ENCODE data around the gene CENPV. TPM values are rescaled to one million over a fixed set of nuclear protein-coding genes. Genes with fewer than 3 reads are reported as not detected.

CENPV gene
- total and polyA plus RNA-seq, 2 of the 13 experiments (the other 11 are each of a cell fraction or from before 2014, with no cell fraction given) = 193 to 292 TPM

DNA sequence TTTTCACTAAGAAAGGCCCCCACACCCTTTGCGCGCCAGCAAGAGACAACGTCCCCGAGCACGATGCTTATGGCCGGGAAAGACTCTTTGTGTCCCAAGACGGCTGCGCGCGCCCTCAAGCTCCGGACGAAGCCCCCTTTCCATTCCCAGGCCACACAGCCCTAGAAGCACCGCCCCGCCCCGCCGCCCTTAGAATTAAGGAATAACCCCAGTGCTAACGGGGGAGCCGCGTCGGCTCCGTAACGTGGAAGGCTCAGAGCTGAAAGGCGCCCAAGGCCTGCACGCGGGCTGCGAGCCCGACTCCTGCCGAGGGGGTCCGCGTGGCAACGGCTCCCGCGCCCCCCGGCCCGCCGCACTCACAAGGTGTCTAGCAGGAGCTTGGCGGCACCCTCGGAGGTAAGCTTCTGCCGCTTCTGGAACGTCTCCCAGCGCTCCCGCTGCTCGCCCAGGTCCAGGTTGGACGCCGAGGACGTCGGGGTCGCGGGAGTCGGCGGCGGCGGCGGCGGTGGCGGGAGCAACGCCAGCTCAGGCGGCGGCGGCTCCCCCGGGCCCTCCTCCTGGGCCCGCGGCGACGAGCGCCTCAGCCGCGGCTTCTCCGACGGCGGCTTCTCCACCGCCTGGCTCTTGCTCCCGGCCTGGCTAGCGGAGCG, 477 bp downstream of the CENPV start (continued):
- TF ChIP-seq, protein P1, sequence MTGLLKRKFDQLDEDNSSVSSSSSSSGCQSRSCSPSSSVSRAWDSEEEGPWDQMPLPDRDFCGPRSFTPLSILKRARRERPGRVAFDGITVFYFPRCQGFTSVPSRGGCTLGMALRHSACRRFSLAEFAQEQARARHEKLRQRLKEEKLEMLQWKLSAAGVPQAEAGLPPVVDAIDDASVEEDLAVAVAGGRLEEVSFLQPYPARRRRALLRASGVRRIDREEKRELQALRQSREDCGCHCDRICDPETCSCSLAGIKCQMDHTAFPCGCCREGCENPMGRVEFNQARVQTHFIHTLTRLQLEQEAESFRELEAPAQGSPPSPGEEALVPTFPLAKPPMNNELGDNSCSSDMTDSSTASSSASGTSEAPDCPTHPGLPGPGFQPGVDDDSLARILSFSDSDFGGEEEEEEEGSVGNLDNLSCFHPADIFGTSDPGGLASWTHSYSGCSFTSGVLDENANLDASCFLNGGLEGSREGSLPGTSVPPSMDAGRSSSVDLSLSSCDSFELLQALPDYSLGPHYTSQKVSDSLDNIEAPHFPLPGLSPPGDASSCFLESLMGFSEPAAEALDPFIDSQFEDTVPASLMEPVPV (CRISPR knock-in tag; IDR thresholded peaks at IDR 0.05) = peak; percentile 36; the same call in 1 of the 2 replicates
- TF ChIP-seq, protein P2, sequence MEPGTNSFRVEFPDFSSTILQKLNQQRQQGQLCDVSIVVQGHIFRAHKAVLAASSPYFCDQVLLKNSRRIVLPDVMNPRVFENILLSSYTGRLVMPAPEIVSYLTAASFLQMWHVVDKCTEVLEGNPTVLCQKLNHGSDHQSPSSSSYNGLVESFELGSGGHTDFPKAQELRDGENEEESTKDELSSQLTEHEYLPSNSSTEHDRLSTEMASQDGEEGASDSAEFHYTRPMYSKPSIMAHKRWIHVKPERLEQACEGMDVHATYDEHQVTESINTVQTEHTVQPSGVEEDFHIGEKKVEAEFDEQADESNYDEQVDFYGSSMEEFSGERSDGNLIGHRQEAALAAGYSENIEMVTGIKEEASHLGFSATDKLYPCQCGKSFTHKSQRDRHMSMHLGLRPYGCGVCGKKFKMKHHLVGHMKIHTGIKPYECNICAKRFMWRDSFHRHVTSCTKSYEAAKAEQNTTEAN (CRISPR knock-in tag; conservative IDR thresholded peaks at IDR 0.05) = no peak
- no peak for TF ChIP-seq MXI1 (IDR thresholded peaks at IDR 0.05; ENCODE audit: borderline replicate concordance, low read depth, low read length)
- TF ChIP-seq, protein P3, sequence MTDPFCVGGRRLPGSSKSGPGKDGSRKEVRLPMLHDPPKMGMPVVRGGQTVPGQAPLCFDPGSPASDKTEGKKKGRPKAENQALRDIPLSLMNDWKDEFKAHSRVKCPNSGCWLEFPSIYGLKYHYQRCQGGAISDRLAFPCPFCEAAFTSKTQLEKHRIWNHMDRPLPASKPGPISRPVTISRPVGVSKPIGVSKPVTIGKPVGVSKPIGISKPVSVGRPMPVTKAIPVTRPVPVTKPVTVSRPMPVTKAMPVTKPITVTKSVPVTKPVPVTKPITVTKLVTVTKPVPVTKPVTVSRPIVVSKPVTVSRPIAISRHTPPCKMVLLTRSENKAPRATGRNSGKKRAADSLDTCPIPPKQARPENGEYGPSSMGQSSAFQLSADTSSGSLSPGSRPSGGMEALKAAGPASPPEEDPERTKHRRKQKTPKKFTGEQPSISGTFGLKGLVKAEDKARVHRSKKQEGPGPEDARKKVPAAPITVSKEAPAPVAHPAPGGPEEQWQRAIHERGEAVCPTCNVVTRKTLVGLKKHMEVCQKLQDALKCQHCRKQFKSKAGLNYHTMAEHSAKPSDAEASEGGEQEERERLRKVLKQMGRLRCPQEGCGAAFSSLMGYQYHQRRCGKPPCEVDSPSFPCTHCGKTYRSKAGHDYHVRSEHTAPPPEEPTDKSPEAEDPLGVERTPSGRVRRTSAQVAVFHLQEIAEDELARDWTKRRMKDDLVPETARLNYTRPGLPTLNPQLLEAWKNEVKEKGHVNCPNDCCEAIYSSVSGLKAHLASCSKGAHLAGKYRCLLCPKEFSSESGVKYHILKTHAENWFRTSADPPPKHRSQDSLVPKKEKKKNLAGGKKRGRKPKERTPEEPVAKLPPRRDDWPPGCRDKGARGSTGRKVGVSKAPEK (CRISPR knock-in tag; IDR thresholded peaks at IDR 0.05; ENCODE audit: borderline replicate concordance) = no peak; the same call in 1 of the 2 replicates
- TF ChIP-seq, protein P4, sequence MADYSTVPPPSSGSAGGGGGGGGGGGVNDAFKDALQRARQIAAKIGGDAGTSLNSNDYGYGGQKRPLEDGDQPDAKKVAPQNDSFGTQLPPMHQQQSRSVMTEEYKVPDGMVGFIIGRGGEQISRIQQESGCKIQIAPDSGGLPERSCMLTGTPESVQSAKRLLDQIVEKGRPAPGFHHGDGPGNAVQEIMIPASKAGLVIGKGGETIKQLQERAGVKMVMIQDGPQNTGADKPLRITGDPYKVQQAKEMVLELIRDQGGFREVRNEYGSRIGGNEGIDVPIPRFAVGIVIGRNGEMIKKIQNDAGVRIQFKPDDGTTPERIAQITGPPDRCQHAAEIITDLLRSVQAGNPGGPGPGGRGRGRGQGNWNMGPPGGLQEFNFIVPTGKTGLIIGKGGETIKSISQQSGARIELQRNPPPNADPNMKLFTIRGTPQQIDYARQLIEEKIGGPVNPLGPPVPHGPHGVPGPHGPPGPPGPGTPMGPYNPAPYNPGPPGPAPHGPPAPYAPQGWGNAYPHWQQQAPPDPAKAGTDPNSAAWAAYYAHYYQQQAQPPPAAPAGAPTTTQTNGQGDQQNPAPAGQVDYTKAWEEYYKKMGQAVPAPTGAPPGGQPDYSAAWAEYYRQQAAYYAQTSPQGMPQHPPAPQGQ (CRISPR knock-in tag; IDR thresholded peaks at IDR 0.05; ENCODE audit: borderline replicate concordance) = no peak
- no peak for TF ChIP-seq HDAC1 (CRISPR knock-in tag; IDR thresholded peaks at IDR 0.05)
- TF ChIP-seq ZNF451 (CRISPR knock-in tag; IDR thresholded peaks at IDR 0.05) = no peak
- TF ChIP-seq GABPB1 (CRISPR knock-in tag; IDR thresholded peaks at IDR 0.05) = peak; percentile 15; the same call in 1 of the 2 replicates
- TF ChIP-seq, protein P5, sequence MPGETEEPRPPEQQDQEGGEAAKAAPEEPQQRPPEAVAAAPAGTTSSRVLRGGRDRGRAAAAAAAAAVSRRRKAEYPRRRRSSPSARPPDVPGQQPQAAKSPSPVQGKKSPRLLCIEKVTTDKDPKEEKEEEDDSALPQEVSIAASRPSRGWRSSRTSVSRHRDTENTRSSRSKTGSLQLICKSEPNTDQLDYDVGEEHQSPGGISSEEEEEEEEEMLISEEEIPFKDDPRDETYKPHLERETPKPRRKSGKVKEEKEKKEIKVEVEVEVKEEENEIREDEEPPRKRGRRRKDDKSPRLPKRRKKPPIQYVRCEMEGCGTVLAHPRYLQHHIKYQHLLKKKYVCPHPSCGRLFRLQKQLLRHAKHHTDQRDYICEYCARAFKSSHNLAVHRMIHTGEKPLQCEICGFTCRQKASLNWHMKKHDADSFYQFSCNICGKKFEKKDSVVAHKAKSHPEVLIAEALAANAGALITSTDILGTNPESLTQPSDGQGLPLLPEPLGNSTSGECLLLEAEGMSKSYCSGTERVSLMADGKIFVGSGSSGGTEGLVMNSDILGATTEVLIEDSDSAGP (CRISPR knock-in tag; IDR thresholded peaks at IDR 0.05; ENCODE audit: borderline replicate concordance) = no peak
- peak; percentile 56; the same call in 1 of the 2 replicates for TF ChIP-seq ZNF607 (CRISPR knock-in tag; IDR thresholded peaks at IDR 0.05; ENCODE audit: borderline replicate concordance)
- TF ChIP-seq IRX3 (CRISPR knock-in tag; IDR thresholded peaks at IDR 0.05; ENCODE audit: borderline replicate concordance, low read depth) = no peak
- TF ChIP-seq DMAP1 (CRISPR knock-in tag; IDR thresholded peaks at IDR 0.05) = peak; percentile 33; the same call in 1 of the 2 replicates
- TF ChIP-seq, protein P6, sequence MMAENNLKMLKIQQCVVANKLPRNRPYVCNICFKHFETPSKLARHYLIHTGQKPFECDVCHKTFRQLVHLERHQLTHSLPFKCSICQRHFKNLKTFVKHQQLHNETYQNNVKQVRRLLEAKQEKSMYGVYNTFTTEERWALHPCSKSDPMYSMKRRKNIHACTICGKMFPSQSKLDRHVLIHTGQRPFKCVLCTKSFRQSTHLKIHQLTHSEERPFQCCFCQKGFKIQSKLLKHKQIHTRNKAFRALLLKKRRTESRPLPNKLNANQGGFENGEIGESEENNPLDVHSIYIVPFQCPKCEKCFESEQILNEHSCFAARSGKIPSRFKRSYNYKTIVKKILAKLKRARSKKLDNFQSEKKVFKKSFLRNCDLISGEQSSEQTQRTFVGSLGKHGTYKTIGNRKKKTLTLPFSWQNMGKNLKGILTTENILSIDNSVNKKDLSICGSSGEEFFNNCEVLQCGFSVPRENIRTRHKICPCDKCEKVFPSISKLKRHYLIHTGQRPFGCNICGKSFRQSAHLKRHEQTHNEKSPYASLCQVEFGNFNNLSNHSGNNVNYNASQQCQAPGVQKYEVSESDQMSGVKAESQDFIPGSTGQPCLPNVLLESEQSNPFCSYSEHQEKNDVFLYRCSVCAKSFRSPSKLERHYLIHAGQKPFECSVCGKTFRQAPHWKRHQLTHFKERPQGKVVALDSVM (CRISPR knock-in tag; IDR thresholded peaks at IDR 0.05) = no peak
- peak; percentile 85 for TF ChIP-seq ZNF891 (CRISPR knock-in tag; IDR thresholded peaks at IDR 0.05)
- 0 out of 2 replicates have a peak, but pooled peaks have one; percentile 52 for TF ChIP-seq ZNF430 (CRISPR knock-in tag; IDR thresholded peaks at IDR 0.05)
- no peak for TF ChIP-seq HMG20B (CRISPR knock-in tag; conservative IDR thresholded peaks at IDR 0.05)

Data from HepG2 (cell line).